ENCODE measurements around the gene RASGRP1. TPM values are rescaled to one million over a fixed set of nuclear protein-coding genes. Genes with fewer than 3 reads are reported as not detected.

The RASGRP1 gene
- total and polyA plus RNA-seq, 2 donors (not counting 1 experiment from before 2014, with no cell fraction given) = 1.6 TPM; not detected in 1

GRCh38 chr15:38463893-38464292 lies 100.7 kb downstream of the RASGRP1 start:
- Histone ChIP-seq H3K9ac (ENCODE audit: insufficient read depth, low read length) (no peak overlapping the region), H2AFZ (ENCODE audit: low read length) (no peak overlapping the region), H3K9me3 (ENCODE audit: control insufficient read depth, insufficient read depth, low read depth, low read length) (no peaks in the 10 kb centered on the region), H3K4me3 (replicated peaks in 1 of 4; ENCODE audit: control extremely low read depth in 1 of 4, insufficient read depth in 1 of 4, low read depth in 3 of 4, low read length in 4 of 4) (no peak overlapping the region), H3K79me2 (ENCODE audit: control insufficient read depth, insufficient read depth, low read length) (peaks cover 31% of the 10 kb centered on the region), H4K20me1 (ENCODE audit: control insufficient read depth, extremely low read depth, insufficient read depth, low read length) (no peaks in the 10 kb centered on the region), H3K4me1 (ENCODE audit: control insufficient read depth, extremely low read depth, insufficient read depth, low read length) (peaks cover 2% of the 10 kb centered on the region), H3K27me3 (ENCODE audit: control insufficient read depth, insufficient read depth, low read length) (no peaks in the 10 kb centered on the region), H3K27ac (ENCODE audit: insufficient read depth, low read length) (no peak overlapping the region), H3K36me3 (ENCODE audit: control insufficient read depth, insufficient read depth, low read length) (no peaks in the 10 kb centered on the region), H3K4me2 (ENCODE audit: extremely low read depth, insufficient read depth, low read length) (no peak overlapping the region)
- DNase-seq (ENCODE audit: low read depth in 2 of 2) = no peak
- TF ChIP-seq EZH2 (IDR thresholded peaks at IDR 0.05; ENCODE audit: low read length, missing control alignments) (no peak), CTCF (conservative IDR thresholded peaks at IDR 0.05 in 1 of 2, IDR thresholded peaks at IDR 0.05 in 1 of 2; ENCODE audit: low read depth in 1 of 2, low read length in 2 of 2) (no peak)

GRCh38 chr15:38461066-38461833 lies 103.4 kb downstream of the RASGRP1 start:
- H3K9me3 ChIP-seq (ENCODE audit: control insufficient read depth, insufficient read depth, low read depth, low read length) = no peaks in the 10 kb centered on the region
- no peaks in the 10 kb centered on the region for H4K20me1 ChIP-seq (ENCODE audit: control insufficient read depth, extremely low read depth, insufficient read depth, low read length)
- no peaks in the 10 kb centered on the region for H3K27me3 ChIP-seq (ENCODE audit: control insufficient read depth, insufficient read depth, low read length)
- H3K79me2 ChIP-seq (ENCODE audit: control insufficient read depth, insufficient read depth, low read length) = peaks cover 53% of the 10 kb centered on the region
- H3K4me2 ChIP-seq (ENCODE audit: extremely low read depth, insufficient read depth, low read length) = peak overlapping the region; percentile 48
- DNase-seq (ENCODE audit: low read depth in 2 of 2) = peak; percentile 25 to 30
- no peak for TF ChIP-seq EZH2 (IDR thresholded peaks at IDR 0.05; ENCODE audit: low read length, missing control alignments)
- TF ChIP-seq CTCF (conservative IDR thresholded peaks at IDR 0.05 in 1 of 2, IDR thresholded peaks at IDR 0.05 in 1 of 2; ENCODE audit: low read depth in 1 of 2, low read length in 2 of 2) = no peak
- H3K27ac ChIP-seq (ENCODE audit: insufficient read depth, low read length) = no peak overlapping the region
- no peak overlapping the region for H3K4me3 ChIP-seq (replicated peaks in 1 of 4; ENCODE audit: control extremely low read depth in 1 of 4, insufficient read depth in 1 of 4, low read depth in 3 of 4, low read length in 4 of 4)
- no peaks in the 10 kb centered on the region for H3K36me3 ChIP-seq (ENCODE audit: control insufficient read depth, insufficient read depth, low read length)
- no peak overlapping the region for H2AFZ ChIP-seq (ENCODE audit: low read length)
- peaks cover 2% of the 10 kb centered on the region for H3K4me1 ChIP-seq (ENCODE audit: control insufficient read depth, extremely low read depth, insufficient read depth, low read length)
- H3K9ac ChIP-seq (ENCODE audit: insufficient read depth, low read length) = no peak overlapping the region

GRCh38 chr15:38460543-38460942 lies 104.1 kb downstream of the RASGRP1 start:
- no peak for DNase-seq (ENCODE audit: low read depth in 2 of 2)
- H4K20me1 ChIP-seq (ENCODE audit: control insufficient read depth, extremely low read depth, insufficient read depth, low read length) = no peaks in the 10 kb centered on the region

More at GRCh38 chr15:38460543-38460942, 104.1 kb downstream of the RASGRP1 start:
- Histone ChIP-seq H3K27ac (ENCODE audit: insufficient read depth, low read length) (no peak overlapping the region), H3K9me3 (ENCODE audit: control insufficient read depth, insufficient read depth, low read depth, low read length) (no peaks in the 10 kb centered on the region), H3K27me3 (ENCODE audit: control insufficient read depth, insufficient read depth, low read length) (no peaks in the 10 kb centered on the region), H3K79me2 (ENCODE audit: control insufficient read depth, insufficient read depth, low read length) (peaks cover 60% of the 10 kb centered on the region), H3K4me2 (ENCODE audit: extremely low read depth, insufficient read depth, low read length) (peak overlapping the region; percentile 48), H3K36me3 (ENCODE audit: control insufficient read depth, insufficient read depth, low read length) (no peaks in the 10 kb centered on the region), H2AFZ (ENCODE audit: low read length) (no peak overlapping the region), H3K4me3 (replicated peaks in 1 of 4; ENCODE audit: control extremely low read depth in 1 of 4, insufficient read depth in 1 of 4, low read depth in 3 of 4, low read length in 4 of 4) (no peak overlapping the region), H3K4me1 (ENCODE audit: control insufficient read depth, extremely low read depth, insufficient read depth, low read length) (peaks cover 2% of the 10 kb centered on the region), H3K9ac (ENCODE audit: insufficient read depth, low read length) (no peak overlapping the region)
- TF ChIP-seq EZH2 (IDR thresholded peaks at IDR 0.05; ENCODE audit: low read length, missing control alignments) = no peak
- no peak for TF ChIP-seq CTCF (conservative IDR thresholded peaks at IDR 0.05 in 1 of 2, IDR thresholded peaks at IDR 0.05 in 1 of 2; ENCODE audit: low read depth in 1 of 2, low read length in 2 of 2)

Data from fibroblast of lung (primary cell).